Vagina (tissue), 2 donors: ENCODE measurements around the gene LRRIQ3. TPM values are rescaled to one million over a fixed set of nuclear protein-coding genes. Genes with fewer than 3 reads are reported as not detected.

Experiments
- DNase-seq, 2 donors: peaks; one replicate each; pipeline ENCODE4 v3.0.0-alpha.2; 2017; ENCODE audit errors: extremely low spot score in 2 of 2
- H3K27ac ChIP-seq: fragments of 200-600 bp; sonication (generic); one replicate; pipeline ENCODE4 v1.5.1; 2019
- H3K27me3 ChIP-seq: fragments of 200-600 bp; sonication (generic); one replicate; pipeline ENCODE4 v1.5.1; 2019
- H3K36me3 ChIP-seq, 2 donors: fragments of 200-600 bp; sonication (generic); one replicate each; pipeline ENCODE4 v1.5.1; 2017 to 2019
- H3K4me1 ChIP-seq: fragments of 200-600 bp; sonication (generic); one replicate; pipeline ENCODE4 v1.5.1; 2019
- H3K4me3 ChIP-seq, 2 donors: fragments of 200-600 bp; sonication (generic); 1 replicate in 1 of 2; 2 replicates in 1 of 2; pipeline ENCODE4 v1.5.1; 2016 to 2019
- H3K9me3 ChIP-seq: fragments of 200-600 bp; sonication (generic); one replicate; pipeline ENCODE4 v1.5.1; 2019
- POLR2A ChIP-seq, 2 donors: fragments of 450-650 bp; IDR thresholded peaks; one replicate each; pipeline ENCODE4 v1.6.1; 2017; ENCODE audit warnings: antibody characterized with exemption in 2 of 2, mild to moderate bottlenecking in 2 of 2, moderate library complexity in 2 of 2
- POLR2AphosphoS5 ChIP-seq, 2 donors: sonication (generic); formaldehyde crosslinking; IDR thresholded peaks; one replicate each; pipeline ENCODE4 v1.9.0; 2017; ENCODE audit warnings: antibody characterized with exemption in 2 of 2, mild to moderate bottlenecking in 2 of 2, low read depth in 1 of 2; ENCODE audit not compliant: insufficient read depth in 1 of 2
- intact Hi-C: fragments of 100-400 bp; cut with DNase I; formaldehyde crosslinking; loops from one replicate; pipeline ENCODE4 v1.15.1; 2023
- total RNA-seq: library from RNA; depleted of rRNA; stranded (reverse); fragments of >200 nt; gene quantifications from one replicate; pipeline ENCODE4 v1.2.3, GENCODE V29; 2016
- TF ChIP-seq, protein P1 (sequence below), 3 experiments: fragments of 450-650 bp in 2 of 3; fragments of 200-600 bp in 1 of 3; sonication (generic) in 1 of 3; IDR thresholded peaks; one replicate each; pipeline ENCODE4 v1.5.1; 2017 to 2019; ENCODE audit warnings: antibody characterized with exemption in 3 of 3, mild to moderate bottlenecking in 2 of 3, moderate library complexity in 2 of 3

LRRIQ3 gene
- total RNA-seq, 1 donor from 2014 or later = not detected

- H3K27me3 ChIP-seq = no peaks in the 10 kb centered on the region
- H3K27ac ChIP-seq = no peak overlapping the region
- H3K4me3 ChIP-seq = no peak overlapping the region
- no peaks in the 10 kb centered on the region for H3K9me3 ChIP-seq
- no peaks in the 10 kb centered on the region for H3K4me1 ChIP-seq
- no peak for DNase-seq
- TF ChIP-seq, protein P1, sequence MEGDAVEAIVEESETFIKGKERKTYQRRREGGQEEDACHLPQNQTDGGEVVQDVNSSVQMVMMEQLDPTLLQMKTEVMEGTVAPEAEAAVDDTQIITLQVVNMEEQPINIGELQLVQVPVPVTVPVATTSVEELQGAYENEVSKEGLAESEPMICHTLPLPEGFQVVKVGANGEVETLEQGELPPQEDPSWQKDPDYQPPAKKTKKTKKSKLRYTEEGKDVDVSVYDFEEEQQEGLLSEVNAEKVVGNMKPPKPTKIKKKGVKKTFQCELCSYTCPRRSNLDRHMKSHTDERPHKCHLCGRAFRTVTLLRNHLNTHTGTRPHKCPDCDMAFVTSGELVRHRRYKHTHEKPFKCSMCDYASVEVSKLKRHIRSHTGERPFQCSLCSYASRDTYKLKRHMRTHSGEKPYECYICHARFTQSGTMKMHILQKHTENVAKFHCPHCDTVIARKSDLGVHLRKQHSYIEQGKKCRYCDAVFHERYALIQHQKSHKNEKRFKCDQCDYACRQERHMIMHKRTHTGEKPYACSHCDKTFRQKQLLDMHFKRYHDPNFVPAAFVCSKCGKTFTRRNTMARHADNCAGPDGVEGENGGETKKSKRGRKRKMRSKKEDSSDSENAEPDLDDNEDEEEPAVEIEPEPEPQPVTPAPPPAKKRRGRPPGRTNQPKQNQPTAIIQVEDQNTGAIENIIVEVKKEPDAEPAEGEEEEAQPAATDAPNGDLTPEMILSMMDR (IDR thresholded peaks at IDR 0.05) = no peak
- TF ChIP-seq POLR2AphosphoS5 (IDR thresholded peaks at IDR 0.05; ENCODE audit: insufficient read depth in 1 of 2, low read depth in 1 of 2) = no peak
- TF ChIP-seq POLR2A (IDR thresholded peaks at IDR 0.05) = no peak
- intact Hi-C loops = loop anchor here (10.0 kb wide), 1 partner anchor 70 kb away; no protein-coding TSS in a partner anchor
- no peaks in the 10 kb centered on the region for H3K36me3 ChIP-seq
Observed at GRCh38 chr1:74215229-74215628, 17.3 kb upstream of the LRRIQ3 start.

DNA sequence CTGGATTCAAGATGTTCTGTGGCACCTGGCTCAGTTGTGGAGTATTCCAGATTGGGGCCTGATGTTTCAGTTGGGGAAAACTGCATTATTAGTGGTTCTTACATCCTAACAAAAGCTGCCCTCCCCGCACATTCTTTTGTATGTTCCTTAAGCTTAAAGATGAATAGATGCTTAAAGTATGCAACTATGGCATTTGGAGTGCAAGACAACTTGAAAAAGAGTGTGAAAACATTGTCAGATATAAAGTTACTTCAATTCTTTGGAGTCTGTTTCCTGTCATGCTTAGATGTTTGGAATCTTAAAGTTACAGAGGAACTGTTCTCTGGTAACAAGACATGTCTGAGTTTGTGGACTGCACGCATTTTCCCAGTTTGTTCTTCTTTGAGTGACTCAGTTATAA, 7.3 kb upstream of the LRRIQ3 start:
- Histone ChIP-seq H3K4me3 (no peak overlapping the region), H3K27me3 (no peaks in the 10 kb centered on the region), H3K36me3 (peaks cover 0 to 26% of the 10 kb centered on the region in 2 donors), H3K9me3 (no peaks in the 10 kb centered on the region), H3K4me1 (no peaks in the 10 kb centered on the region), H3K27ac (no peak overlapping the region)
- intact Hi-C loops = no loop called here
- no peak for DNase-seq
- TF ChIP-seq POLR2A (IDR thresholded peaks at IDR 0.05) (no peak), POLR2AphosphoS5 (IDR thresholded peaks at IDR 0.05; ENCODE audit: insufficient read depth in 1 of 2, low read depth in 1 of 2) (no peak)
- TF ChIP-seq, protein P1 (IDR thresholded peaks at IDR 0.05) = no peak

GRCh38 chr1:74199504-74199903, 1.5 kb upstream of the LRRIQ3 start:
- no peak for DNase-seq
- H3K4me3 ChIP-seq = no peak overlapping the region
- H3K27me3 ChIP-seq = no peaks in the 10 kb centered on the region
- TF ChIP-seq POLR2A (IDR thresholded peaks at IDR 0.05) = no peak
- H3K4me1 ChIP-seq = peaks cover 15% of the 10 kb centered on the region
- peaks cover 0 to 8% of the 10 kb centered on the region in 2 donors for H3K36me3 ChIP-seq
- no peak overlapping the region for H3K27ac ChIP-seq
- intact Hi-C loops = no loop called here
- H3K9me3 ChIP-seq = no peaks in the 10 kb centered on the region

DNA sequence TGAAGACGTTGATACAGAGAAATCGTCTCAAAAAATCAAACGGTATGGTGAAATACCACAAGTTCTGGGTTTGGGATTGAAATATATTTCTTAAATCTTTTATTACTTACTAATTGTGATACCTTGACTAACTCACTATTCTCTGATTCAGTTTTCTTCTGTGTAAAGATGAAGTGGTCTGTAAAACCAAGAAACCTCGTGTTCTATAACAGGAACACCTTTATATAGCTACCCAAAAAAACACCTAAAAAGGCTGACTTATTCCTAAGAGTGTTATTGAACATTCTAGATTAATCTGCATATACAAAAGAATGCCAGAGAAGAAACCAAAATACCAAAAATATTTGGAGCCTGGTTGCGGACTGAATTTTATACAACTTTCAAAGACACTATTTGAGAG, 721 bp downstream of the LRRIQ3 start:
- H3K9me3 ChIP-seq = no peaks in the 10 kb centered on the region
- H3K36me3 ChIP-seq = peaks cover 0 to 4% of the 10 kb centered on the region in 2 donors
- no peaks in the 10 kb centered on the region for H3K27me3 ChIP-seq
- H3K4me1 ChIP-seq = peaks cover 15% of the 10 kb centered on the region
- DNase-seq = no peak
- intact Hi-C loops = no loop called here
- H3K27ac ChIP-seq = peak overlapping the region; percentile 59
- TF ChIP-seq POLR2A (IDR thresholded peaks at IDR 0.05) (no peak), POLR2AphosphoS5 (IDR thresholded peaks at IDR 0.05; ENCODE audit: insufficient read depth in 1 of 2, low read depth in 1 of 2) (no peak)
- TF ChIP-seq, protein P1 (IDR thresholded peaks at IDR 0.05) = no peak
- H3K4me3 ChIP-seq = peak overlapping the region; percentile 70 to 74

GRCh38 chr1:74195339-74195738, 2.6 kb downstream of the LRRIQ3 start:
- no peak for DNase-seq
- no peak overlapping the region for H3K27ac ChIP-seq
- no peak for TF ChIP-seq POLR2A (IDR thresholded peaks at IDR 0.05)
- no peak for TF ChIP-seq POLR2AphosphoS5 (IDR thresholded peaks at IDR 0.05; ENCODE audit: insufficient read depth in 1 of 2, low read depth in 1 of 2)
- TF ChIP-seq, protein P1 (IDR thresholded peaks at IDR 0.05) = no peak
- H3K27me3 ChIP-seq = no peaks in the 10 kb centered on the region
- H3K4me1 ChIP-seq = peaks cover 15% of the 10 kb centered on the region
- H3K36me3 ChIP-seq = no peaks in the 10 kb centered on the region
- H3K4me3 ChIP-seq = no peak overlapping the region
- H3K9me3 ChIP-seq = no peaks in the 10 kb centered on the region
- intact Hi-C loops = no loop called here
